OCI-LY3 (cell line): ENCODE measurements around the gene AATF.

Source experiments
- H2AFZ ChIP-seq: fragments of 200-600, 300-600 bp; shearing (Covaris generic); 2 replicates; pipeline ENCODE4 v1.6.0; 2014; ENCODE audit warnings: antibody characterized with exemption, low read depth, low read length
- H3K27ac ChIP-seq: fragments of 200-600, 300-600 bp; sonication (generic); 2 replicates; pipeline ENCODE4 v1.5.1; 2014; ENCODE audit warnings: mild to moderate bottlenecking, low read length, moderate library complexity, mixed read lengths
- H3K27me3 ChIP-seq: fragments of 200-600, 300-600 bp; sonication (generic); 2 replicates; pipeline ENCODE4 v1.6.1; 2014; ENCODE audit warnings: low read depth, low read length, mixed read lengths
- H3K36me3 ChIP-seq: fragments of 200-600, 300-600 bp; sonication (generic); replicated peaks from 2 replicates; pipeline ENCODE3; 2014; ENCODE audit warnings: low read depth, low read length, mixed read lengths
- H3K4me1 ChIP-seq: fragments of 300-600, 200-600 bp; sonication (generic); 2 replicates; pipeline ENCODE4 v1.6.1; 2014; ENCODE audit warnings: low read length, mixed read lengths
- H3K4me2 ChIP-seq: fragments of 200-600, 300-600 bp; sonication (generic); 2 replicates; pipeline ENCODE4 v1.6.1; 2014; ENCODE audit warnings: low read length, mixed read lengths
- H3K4me3 ChIP-seq: fragments of 300-600, 200-600 bp; sonication (generic); 2 replicates; pipeline ENCODE4 v1.5.1; 2014; ENCODE audit warnings: antibody characterized with exemption, mild to moderate bottlenecking, low read length, moderate library complexity
- H3K79me2 ChIP-seq: fragments of 300-600, 200-600 bp; shearing (Covaris generic); 2 replicates; pipeline ENCODE4 v1.6.1; 2014; ENCODE audit warnings: mild to moderate bottlenecking, low read length, mixed read lengths
- H3K9ac ChIP-seq: fragments of 300-600, 200-600 bp; shearing (Covaris generic); 2 replicates; pipeline ENCODE4 v1.6.0; 2014; ENCODE audit warnings: mild to moderate bottlenecking, low read length, moderate library complexity
- H3K9me3 ChIP-seq: fragments of 200-600, 300-600 bp; shearing (Covaris generic); 2 replicates; pipeline ENCODE4 v1.6.1; 2014; ENCODE audit warnings: low read length, mixed read lengths; ENCODE audit not compliant: insufficient read depth
- H4K20me1 ChIP-seq: fragments of 200-600, 300-600 bp; sonication (generic); 2 replicates; pipeline ENCODE4 v1.6.1; 2016; ENCODE audit warnings: low read length, mixed read lengths; ENCODE audit not compliant: insufficient read depth
- EZH2phosphoT487 ChIP-seq: fragments of 200-600 bp; shearing (Covaris generic); IDR thresholded peaks from 2 replicates; pipeline ENCODE4 v1.6.1; 2018; ENCODE audit warnings: antibody characterized with exemption, mixed run types, low read depth
- TF ChIP-seq, protein P1 (sequence below): fragments of 200-600, 300-600 bp; sonication (generic); IDR thresholded peaks from 2 replicates; pipeline ENCODE4 v1.5.1; 2014; ENCODE audit warnings: antibody characterized with exemption, low read length, low read depth

Gene AATF

DNA sequence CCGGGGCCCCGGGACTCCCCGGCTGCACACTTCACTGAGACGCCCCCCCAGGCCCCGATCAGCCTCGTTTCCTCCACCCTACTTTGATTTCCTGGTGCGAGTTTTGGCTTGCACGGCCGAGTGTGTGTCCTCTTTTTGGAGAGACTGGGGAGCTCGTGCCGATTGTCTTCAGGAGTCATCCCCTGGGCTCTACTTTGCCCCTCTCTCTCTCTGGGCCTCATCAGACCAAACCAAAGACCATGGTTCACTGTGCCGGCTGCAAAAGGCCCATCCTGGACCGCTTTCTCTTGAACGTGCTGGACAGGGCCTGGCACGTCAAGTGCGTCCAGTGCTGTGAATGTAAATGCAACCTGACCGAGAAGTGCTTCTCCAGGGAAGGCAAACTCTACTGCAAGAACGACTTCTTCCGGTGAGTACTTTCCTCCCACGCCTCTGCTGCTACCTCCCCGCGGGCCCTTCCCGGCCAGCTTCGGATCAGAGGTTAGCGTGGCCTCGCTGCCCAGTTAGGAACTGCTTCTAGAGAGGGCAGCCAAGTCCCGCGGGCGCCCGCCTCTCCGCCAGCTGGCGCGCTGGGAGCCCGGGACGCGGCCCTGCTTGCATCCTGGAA, 10.7 kb upstream of the AATF start:
- TF ChIP-seq, protein P1, sequence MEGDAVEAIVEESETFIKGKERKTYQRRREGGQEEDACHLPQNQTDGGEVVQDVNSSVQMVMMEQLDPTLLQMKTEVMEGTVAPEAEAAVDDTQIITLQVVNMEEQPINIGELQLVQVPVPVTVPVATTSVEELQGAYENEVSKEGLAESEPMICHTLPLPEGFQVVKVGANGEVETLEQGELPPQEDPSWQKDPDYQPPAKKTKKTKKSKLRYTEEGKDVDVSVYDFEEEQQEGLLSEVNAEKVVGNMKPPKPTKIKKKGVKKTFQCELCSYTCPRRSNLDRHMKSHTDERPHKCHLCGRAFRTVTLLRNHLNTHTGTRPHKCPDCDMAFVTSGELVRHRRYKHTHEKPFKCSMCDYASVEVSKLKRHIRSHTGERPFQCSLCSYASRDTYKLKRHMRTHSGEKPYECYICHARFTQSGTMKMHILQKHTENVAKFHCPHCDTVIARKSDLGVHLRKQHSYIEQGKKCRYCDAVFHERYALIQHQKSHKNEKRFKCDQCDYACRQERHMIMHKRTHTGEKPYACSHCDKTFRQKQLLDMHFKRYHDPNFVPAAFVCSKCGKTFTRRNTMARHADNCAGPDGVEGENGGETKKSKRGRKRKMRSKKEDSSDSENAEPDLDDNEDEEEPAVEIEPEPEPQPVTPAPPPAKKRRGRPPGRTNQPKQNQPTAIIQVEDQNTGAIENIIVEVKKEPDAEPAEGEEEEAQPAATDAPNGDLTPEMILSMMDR, result no peak
- no peak for TF ChIP-seq EZH2phosphoT487
- Histone ChIP-seq H3K36me3 (no peaks in the 10 kb centered on the region), H3K4me2 (peak overlapping the region; percentile 64), H3K27me3 (peaks cover 16% of the 10 kb centered on the region), H2AFZ (no peak overlapping the region), H3K79me2 (no peaks in the 10 kb centered on the region), H4K20me1 (no peaks in the 10 kb centered on the region), H3K9me3 (no peaks in the 10 kb centered on the region), H3K9ac (no peak overlapping the region), H3K4me1 (no peaks in the 10 kb centered on the region), H3K4me3 (peak overlapping the region; percentile 71), H3K27ac (no peak overlapping the region)

DNA sequence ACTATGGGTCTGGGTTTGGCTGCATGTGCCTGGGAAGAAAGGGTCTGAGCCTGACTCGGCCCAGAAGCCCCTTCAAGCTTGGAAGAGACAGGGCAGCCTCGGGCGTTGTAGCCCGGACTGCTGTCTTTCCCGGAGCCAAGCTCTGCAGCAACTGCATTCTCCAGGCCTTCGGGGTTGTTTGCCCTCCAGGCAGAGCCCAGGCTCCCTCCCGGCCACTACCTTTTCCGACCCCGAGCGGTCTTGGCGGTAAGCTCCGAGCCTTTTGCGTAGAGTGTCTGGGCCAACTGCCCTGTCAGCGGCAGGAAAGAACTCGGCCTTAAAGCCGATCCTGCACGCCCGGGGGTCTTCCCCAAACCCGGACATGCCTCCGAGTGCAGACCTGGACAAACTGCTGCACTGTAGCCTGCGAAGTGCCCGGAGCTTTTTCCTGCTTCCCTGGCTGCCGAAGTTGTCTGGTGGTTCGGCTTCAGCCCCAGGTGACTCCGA, 10.1 kb upstream of the AATF start:
- no peak overlapping the region for H2AFZ ChIP-seq
- no peaks in the 10 kb centered on the region for H3K79me2 ChIP-seq
- H3K36me3 ChIP-seq, result no peaks in the 10 kb centered on the region
- no peaks in the 10 kb centered on the region for H4K20me1 ChIP-seq
- no peak overlapping the region for H3K4me3 ChIP-seq
- H3K9me3 ChIP-seq, result no peaks in the 10 kb centered on the region
- no peak overlapping the region for H3K4me2 ChIP-seq
- H3K4me1 ChIP-seq, result no peaks in the 10 kb centered on the region
- no peak overlapping the region for H3K9ac ChIP-seq
- no peak overlapping the region for H3K27ac ChIP-seq
- H3K27me3 ChIP-seq, result peaks cover 16% of the 10 kb centered on the region
- no peak for TF ChIP-seq EZH2phosphoT487
- TF ChIP-seq, protein P1, result no peak

DNA sequence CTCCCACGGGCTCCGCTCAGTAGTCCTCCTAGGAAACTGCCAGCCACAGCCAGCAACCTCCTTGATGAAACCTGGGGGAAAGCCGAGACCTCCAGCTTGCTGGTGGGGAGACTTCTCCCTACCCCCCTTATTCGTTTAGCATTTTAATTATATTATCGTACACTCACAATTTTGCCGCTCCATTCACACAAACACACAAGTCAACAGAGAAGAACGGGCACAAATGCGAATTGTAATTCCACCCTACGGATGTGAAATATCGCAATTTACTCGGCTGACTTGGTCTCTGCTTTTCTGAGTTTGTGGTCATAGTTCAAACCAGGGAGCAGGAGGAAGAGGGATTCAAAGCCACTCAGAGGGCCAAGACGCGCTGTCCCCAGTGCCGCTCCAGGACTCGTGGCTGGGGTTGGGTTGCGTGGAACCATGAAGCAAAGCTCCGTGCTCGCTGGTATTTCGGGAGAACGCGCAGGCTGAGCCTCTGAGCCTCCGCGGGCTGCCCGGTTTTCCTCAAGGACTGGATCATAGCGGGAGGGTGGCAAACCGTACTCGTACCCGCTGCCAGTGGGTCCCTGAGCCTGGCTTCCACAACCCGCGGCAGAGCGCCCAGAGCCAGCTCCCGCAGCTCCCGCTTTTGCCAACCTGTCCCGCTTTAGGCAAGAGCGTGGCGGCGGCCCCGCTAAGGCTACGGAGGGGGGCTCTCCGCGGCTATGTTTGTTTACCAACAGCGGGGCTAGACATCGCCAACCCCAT, 9.5 kb upstream of the AATF start:
- TF ChIP-seq EZH2phosphoT487, result no peak
- TF ChIP-seq, protein P1, result no peak
- H4K20me1 ChIP-seq, result no peaks in the 10 kb centered on the region
- no peaks in the 10 kb centered on the region for H3K9me3 ChIP-seq
- H2AFZ ChIP-seq, result no peak overlapping the region
- H3K4me2 ChIP-seq, result no peak overlapping the region
- no peak overlapping the region for H3K4me3 ChIP-seq
- H3K36me3 ChIP-seq, result no peaks in the 10 kb centered on the region
- no peak overlapping the region for H3K9ac ChIP-seq
- H3K27me3 ChIP-seq, result peaks cover 20% of the 10 kb centered on the region
- H3K79me2 ChIP-seq, result no peaks in the 10 kb centered on the region
- no peak overlapping the region for H3K27ac ChIP-seq
- no peaks in the 10 kb centered on the region for H3K4me1 ChIP-seq

DNA sequence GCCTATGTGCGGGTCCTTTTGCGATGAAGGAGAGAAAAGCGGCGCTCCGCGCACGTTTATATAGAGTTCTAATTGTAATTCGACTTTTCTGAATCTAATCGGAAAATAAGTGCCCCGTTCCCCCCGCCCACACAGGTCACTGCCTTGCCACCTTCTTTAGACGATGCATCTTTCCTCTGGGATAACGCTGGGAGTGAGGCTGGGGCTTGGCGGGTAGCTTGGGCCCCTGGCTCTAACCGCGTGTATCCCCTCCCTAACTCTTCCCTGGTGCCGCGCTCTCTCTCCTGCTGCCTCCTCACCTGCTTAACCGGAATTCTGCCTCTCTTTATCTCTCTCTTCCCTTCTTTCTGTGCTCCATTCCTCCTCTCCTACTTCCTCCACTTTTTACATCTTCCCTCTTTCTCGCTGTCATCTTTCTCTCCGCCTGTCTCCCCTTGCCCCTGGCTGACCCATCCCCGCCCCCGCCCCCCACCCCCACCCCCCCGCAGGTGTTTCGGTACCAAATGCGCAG, 8.9 kb upstream of the AATF start:
- Histone ChIP-seq H3K27me3 (peaks cover 26% of the 10 kb centered on the region), H4K20me1 (no peaks in the 10 kb centered on the region), H3K27ac (no peak overlapping the region), H2AFZ (no peak overlapping the region), H3K79me2 (no peaks in the 10 kb centered on the region), H3K9me3 (no peaks in the 10 kb centered on the region), H3K4me3 (no peak overlapping the region), H3K4me2 (no peak overlapping the region), H3K4me1 (no peaks in the 10 kb centered on the region), H3K36me3 (no peaks in the 10 kb centered on the region), H3K9ac (no peak overlapping the region)
- no peak for TF ChIP-seq EZH2phosphoT487
- TF ChIP-seq, protein P1, result no peak
